ENCODE data around the gene CIB1.

CIB1 gene

DNA sequence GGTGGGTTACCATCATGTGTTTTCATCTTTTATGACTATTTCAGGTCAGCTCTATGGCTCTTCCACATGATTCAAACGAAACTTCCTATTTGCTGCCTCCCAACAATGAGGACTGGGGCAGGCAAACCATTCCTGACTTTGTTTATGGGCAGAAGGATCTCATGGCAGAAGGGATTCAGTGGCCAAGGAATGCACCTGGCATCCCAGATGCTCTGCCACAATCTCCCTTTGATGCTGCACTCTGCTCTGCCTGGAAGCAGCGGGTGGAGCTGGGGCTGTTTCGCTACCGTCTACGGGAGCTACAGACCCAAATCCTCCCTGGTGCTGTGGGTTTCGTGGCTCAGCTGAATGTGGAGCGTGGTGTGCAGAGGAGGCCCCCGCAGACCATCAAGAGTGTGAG, 7.1 kb upstream of the CIB1 start:
- no peak for DNase-seq (ENCODE audit: low spot score)

DNA sequence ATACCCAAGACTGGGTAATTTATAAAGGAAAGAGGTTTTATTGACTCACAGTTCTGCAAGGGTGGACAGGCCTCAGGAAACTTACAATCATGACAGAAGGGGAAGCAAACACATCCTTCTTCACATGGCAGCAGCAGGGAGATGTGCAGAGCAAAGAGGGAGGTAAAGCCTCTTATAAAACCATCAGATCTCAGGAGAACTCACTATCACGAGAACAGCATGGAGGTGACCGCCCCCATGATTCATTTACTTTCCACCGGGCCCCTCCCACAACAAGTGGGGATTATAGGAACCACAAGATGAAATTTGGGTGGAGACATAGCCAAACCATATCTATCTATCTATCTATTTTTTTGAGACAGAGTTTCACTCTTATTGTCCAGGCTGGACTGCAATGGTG, 5.6 kb upstream of the CIB1 start:
- no peak for DNase-seq (ENCODE audit: low spot score)

DNA sequence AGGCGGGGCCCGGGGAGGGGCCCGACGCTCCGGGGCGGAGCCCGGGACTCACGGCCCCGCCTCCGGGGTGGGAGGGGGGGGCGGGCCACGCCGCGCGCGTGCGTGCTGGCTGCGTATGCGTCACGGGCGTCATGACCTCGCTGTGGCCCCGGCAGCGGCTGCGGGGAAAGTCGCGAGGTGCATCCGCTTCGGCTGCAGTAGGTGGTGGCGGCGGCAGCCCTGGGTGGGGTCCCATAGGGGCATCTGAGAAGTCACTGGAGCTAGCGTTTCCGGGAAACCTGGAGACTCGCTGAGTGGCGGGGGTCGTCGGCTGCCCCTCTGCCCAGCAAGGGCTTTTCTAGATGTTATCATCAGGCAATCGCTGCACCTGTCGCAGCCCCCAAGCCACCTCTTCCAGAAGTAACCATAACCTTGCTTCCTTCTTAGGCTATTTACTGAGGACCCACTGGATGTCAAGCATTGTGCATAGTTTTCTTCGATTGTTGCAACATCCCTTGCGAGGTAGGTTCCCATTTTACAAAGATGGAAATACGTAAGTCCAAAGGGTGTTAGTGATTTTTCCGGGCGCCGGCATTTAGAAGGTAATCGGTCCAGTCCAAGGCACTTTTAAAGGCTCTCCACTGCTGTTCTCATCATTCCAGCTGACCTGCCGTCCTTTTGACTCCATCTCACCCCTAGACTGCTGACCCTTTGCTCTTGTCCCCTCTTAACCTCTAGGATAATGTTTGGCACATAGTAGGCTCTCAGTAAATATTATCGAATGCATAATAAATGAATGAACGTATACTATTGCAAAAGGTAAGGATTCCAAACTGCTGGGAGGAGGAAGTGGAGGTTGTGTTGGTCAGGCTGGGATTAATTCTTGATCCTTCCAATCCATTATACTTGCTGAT, 601 bp upstream of the CIB1 start, which contains the start of gene GDPGP1:
GDPGP1 (plus strand) TSS at position 114 of the 893 bp plus-strand sequence. CDS start 6,700 bp downstream, outside the sequence.
- DNase-seq (ENCODE audit: low spot score) = no peak

DNA sequence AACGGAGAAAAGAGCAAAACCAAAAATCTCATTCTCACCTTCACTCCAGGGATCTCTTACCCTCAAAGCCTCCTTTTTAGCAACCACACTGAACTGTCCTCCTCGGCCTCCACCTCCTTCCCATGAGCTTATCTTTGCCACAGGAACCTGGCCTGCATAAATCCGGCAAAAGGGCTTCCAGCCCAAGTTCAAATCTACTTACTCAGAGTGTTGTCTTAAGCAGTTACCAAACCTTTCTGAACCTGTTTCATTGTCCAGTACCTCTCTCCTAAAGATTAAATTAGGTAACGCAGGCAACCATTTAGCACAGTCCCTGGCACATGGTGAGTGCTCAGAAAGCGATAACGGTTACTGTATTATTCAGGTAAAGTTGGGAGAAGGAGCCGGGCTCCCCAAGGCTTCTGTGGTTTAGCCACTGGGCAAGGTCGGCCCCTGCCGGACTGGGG, 777 bp downstream of the CIB1 start:
- no peak for DNase-seq (ENCODE audit: low spot score)

DNA sequence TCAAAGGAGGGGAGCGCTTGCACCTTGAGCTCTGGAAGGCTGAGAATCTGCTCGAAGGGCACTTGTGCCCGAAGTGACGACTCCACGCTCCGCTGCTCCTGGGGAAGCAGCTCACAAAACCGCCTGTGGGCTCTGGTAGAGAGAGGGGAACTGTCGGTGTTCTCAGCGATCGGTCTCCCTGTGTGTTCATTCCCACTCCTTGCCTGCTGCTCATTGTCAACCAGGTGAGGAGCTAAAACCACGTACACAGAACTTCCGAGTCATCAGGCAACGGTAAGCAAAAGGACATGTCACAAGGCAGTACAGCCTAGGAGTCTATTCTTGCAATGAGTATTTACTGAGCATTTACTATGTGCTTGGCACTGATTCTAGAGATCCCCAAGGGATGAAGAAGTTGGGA, 1.5 kb downstream of the CIB1 start:
- no peak for DNase-seq (ENCODE audit: low spot score)

DNA sequence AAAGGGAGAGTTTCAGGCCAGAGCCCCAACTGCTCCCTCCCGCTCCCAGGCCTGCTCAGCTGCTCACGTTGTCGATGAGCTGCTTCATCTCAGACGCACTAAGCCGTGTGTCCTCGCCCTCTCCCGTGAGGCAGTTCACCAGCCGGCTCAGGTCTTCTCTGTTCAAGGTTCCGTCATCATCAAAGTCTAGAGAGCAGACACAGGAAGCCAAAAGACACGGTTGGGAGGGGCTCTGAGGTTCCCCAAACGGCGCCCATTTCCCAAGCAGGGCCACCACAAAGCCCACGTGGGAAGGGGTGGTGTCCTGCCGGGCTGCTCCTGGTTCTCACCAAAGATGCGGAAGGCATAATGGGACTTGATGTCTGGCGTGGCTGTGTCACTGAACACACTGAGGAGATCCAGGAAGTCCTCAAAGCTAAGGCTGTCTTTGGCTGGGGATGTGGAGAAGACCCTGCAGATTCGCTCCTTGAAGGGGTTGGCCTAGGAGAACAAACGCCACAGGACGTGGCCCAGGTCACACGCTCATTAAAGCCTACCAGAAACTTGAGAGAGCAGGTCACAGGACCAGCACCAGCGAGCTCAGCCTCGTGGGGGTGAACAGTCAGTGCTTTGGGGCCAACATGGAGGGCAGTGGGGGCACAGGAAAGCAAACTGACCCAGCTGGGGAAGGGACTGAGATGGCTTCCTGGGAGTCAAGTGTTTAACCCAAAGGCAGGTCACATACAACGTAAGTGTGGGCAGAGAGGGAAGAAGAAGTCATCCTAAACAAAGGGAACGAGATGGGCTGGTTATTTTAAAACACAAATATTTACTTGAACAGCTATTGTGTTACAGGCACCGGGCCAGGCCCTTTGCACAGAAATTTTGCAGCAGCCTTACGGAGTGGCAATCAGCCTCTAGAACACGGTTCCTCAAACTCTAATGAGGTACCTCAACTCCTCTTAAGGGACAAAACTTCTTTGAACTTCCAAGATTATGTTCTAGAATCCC, 2.4 kb downstream of the CIB1 start:
- no peak for DNase-seq (ENCODE audit: low spot score)

DNA sequence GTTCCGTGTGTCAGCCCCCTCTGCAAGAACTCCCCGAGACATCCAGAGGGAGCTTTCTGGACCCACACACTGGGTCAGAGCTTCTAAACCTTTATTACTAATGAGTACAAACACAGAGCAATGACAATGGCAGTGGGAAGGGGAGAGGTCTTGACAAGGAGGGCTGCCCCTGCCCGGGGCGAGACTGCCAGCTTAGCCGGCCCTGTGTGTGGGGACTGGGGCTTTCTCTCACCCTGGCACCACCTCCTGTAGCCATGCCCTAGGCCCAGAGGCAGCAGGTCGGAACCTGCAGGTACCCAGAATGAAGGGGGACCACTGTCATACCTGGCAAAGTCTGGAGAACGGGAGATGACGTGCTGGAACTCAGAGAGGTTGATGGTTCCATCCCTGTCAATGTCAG, 3.1 kb downstream of the CIB1 start:
- no peak for DNase-seq (ENCODE audit: low spot score)

DNA sequence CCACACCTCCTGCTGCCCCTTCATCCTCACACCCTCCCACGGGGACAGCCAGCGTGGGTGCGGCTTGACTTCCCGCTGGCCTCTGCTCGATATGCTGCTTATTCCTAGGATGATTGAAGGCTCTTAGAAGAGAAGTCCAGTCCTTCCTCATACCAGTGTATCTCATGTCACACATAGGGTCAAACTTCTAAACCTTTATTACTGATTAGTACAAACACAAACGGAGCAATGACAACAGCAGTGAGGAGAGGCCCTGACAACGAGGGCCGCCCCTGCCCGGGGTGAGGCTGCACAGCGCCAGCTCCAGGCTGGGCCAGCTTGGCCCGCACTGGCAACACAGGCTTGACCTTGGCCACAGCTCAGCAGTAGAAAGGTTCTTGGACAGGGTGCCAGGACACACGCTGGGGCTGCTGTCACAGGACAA, 3.7 kb downstream of the CIB1 start:
- no peak for DNase-seq (ENCODE audit: low spot score)

DNA sequence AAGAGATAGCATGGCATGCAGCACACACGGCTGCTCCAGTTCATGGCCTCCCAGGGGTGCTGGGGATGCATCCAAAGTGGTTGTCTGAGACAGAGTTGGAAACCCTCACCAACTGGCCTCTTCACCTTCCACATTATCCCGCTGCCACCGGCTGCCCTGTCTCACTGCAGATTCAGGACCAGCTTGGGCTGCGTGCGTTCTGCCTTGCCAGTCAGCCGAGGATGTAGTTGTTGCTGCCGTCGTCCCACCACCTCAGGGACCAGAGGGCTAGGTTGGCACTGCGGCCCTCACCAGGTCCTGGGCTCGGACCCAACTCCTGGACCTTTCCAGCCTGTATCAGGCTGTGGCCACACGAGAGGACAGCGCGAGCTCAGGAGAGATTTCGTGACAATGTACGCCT, 4.8 kb downstream of the CIB1 start:
- DNase-seq (ENCODE audit: low spot score) = no peak

DNA sequence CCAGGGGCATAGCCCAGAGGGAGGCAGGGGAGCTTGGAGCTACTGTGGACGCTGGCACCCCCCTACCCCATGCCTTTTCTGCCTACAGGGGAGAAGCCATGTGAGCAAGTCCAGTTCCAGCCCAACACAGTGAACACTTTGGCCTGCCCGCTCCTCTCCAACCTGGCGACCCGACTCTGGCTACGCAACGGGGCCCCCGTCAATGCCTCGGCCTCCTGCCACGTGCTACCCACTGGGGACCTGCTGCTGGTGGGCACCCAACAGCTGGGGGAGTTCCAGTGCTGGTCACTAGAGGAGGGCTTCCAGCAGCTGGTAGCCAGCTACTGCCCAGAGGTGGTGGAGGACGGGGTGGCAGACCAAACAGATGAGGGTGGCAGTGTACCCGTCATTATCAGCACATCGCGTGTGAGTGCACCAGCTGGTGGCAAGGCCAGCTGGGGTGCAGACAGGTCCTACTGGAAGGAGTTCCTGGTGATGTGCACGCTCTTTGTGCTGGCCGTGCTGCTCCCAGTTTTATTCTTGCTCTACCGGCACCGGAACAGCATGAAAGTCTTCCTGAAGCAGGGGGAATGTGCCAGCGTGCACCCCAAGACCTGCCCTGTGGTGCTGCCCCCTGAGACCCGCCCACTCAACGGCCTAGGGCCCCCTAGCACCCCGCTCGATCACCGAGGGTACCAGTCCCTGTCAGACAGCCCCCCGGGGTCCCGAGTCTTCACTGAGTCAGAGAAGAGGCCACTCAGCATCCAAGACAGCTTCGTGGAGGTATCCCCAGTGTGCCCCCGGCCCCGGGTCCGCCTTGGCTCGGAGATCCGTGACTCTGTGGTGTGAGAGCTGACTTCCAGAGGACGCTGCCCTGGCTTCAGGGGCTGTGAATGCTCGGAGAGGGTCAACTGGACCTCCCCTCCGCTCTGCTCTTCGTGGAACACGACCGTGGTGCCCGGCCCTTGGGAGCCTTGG, 5.6 kb downstream of the CIB1 start:
- no peak for DNase-seq (ENCODE audit: low spot score)

DNA sequence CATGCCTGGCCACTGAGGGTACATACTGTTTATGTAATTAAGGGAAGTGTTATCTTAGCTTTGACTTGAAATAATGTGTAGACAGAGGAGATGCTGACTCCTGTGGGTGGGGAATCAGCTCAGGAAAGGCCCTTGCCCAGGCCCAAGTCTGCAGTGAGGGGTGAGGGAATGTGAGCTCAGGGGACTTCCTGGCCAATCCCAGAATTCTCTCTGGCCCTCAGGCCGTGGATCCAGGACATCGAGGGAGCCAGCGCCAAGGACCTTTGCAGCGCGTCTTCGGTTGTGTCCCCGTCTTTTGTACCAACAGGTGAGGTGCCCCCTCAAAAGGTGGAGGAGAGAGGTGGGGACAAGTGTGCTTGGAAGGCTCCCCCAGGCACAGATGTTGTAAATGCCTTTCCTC, 6.4 kb downstream of the CIB1 start:
- DNase-seq (ENCODE audit: low spot score) = no peak

DNA sequence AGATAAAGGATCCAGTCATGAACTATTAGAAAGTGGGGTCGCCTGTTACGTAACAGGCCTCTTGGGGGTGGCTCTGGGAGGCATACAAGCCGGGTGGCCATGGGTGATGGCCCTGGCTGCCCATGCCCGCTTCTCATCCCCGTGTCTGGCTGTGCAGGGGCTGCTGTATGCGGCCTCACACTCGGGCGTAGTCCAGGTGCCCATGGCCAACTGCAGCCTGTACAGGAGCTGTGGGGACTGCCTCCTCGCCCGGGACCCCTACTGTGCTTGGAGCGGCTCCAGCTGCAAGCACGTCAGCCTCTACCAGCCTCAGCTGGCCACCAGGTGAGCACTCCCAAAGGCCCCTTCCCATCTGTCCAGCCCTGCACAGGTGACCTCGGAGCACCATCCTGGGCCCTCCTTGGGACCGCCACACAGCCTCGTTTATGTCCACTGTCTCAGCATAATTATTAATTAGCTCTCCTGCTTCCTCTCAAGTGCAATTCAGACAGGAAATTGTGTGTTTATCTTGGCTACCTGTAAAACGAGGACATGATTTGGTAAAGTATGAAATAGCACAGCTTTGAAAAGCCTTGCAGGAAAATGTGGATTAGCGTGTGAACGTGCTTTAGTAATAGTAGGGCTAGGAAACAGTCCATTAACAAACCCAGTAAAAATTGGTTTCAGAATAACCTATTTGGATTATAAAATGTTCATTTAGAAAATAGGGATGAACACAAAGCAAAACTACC, 8.1 kb downstream of the CIB1 start:
- no peak for DNase-seq (ENCODE audit: low spot score)

DNA sequence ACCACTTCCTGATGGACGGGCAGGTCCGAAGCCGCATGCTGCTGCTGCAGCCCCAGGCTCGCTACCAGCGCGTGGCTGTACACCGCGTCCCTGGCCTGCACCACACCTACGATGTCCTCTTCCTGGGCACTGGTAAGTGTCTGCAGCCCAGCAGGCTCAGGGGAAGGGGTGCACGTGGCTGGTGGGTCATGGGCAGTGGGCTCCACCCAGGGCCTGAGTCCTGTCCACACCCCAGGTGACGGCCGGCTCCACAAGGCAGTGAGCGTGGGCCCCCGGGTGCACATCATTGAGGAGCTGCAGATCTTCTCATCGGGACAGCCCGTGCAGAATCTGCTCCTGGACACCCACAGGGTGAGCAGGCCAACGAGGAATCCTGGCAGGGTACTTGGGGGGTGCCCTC, 8.7 kb downstream of the CIB1 start:
- DNase-seq (ENCODE audit: low spot score) = no peak

DNA sequence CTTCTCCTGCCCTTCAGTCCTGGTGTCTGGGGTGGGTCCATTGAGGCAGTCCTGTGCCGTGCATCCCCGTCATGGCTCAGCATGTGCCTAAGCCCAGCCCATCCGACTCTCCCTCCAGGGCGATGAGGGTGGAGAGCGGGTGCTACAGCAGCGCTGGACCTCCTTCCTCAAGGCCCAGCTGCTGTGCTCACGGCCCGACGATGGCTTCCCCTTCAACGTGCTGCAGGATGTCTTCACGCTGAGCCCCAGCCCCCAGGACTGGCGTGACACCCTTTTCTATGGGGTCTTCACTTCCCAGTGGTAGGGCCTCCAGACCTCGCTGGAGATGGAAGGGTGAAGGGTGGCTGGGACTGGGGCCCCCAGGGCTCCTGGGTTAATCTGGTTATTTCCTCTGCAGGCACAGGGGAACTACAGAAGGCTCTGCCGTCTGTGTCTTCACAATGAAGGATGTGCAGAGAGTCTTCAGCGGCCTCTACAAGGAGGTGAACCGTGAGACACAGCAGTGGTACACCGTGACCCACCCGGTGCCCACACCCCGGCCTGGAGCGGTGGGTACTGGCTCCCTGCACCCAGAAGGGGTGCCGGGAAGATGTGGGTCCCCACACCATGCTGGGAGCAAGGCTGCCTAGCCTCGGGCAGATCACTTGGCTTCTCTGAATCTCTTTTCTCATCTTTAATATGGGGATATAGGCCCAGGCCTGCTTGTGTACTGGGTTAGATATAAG, 10.1 kb downstream of the CIB1 start:
- no peak for DNase-seq (ENCODE audit: low spot score)

DNA sequence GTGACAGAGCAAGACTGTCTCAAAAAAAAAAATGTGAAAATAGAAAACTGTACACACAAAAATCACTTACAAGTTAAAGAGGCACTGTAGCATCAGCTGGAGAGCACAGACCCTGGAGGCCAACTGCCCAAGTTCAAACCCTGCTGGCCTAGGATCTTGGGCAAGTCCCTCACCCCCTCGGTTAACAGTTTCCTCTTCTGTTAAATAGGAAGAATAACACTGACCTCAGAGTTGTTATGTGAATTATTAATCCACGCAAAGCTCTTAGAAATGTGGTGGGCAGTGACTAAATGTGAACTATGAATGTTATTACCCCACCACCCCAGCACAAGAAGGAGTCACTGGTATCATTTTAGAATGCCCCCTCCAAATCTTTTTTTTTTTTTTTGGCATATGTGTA, 11.2 kb downstream of the CIB1 start:
- no peak for DNase-seq (ENCODE audit: low spot score)

DNA sequence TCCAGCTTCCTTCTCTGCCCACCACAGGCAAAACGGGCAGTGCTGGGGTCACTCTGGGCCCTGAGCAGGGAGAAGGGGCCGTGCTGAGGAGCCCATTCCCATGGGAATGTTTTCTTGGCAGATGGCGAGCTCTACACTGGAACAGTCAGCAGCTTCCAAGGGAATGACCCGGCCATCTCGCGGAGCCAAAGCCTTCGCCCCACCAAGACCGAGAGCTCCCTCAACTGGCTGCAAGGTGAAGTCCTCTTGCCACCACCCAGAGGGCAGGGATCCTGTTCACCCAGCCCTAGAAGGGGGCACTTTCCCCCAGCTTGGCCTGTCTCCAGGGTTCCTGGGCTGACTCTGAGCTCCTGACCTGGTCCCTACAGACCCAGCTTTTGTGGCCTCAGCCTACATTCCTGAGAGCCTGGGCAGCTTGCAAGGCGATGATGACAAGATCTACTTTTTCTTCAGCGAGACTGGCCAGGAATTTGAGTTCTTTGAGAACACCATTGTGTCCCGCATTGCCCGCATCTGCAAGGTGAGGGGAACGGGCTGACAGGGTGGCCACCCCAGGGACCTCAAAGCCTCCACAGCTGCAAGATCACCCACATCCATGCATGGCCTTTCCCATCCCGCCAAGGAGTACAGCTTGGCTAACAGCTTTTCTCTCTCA, 12.4 kb downstream of the CIB1 start:
- peak; percentile 75 for DNase-seq (ENCODE audit: low spot score)

DNA sequence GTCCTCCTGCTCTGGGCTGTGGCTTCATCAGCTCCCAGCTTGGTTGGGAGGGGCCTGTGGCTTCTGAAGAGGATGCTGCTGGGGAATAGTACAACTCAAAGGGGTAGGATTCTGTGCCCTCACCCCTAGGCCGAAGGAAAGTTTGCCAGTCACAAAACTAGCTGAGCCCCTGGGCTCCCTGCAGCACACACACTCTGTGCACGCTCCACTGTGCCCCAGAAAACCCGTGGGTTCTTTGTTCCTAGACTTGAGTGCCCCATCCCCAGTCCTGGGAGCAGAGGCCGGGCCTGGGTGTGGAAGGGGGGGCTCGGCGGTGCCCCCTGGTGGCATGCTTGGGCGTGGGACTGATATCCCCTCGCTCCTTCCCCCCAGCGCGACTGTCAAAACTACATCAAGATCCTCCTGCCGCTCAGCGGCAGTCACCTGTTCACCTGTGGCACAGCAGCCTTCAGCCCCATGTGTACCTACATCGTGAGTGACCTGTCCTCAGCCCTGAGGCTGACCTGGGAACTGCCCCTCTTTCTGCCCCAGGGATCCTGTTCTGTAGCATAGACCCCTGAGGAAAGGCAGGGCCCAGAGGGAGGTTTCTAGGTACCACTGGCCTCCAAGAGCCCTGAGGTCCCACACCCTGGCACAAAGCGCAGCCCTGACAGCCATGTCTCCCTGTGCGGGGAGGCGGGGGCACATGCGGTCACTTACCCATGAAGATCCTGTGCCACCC, 14.2 kb downstream of the CIB1 start:
- DNase-seq (ENCODE audit: low spot score) = no peak

DNA sequence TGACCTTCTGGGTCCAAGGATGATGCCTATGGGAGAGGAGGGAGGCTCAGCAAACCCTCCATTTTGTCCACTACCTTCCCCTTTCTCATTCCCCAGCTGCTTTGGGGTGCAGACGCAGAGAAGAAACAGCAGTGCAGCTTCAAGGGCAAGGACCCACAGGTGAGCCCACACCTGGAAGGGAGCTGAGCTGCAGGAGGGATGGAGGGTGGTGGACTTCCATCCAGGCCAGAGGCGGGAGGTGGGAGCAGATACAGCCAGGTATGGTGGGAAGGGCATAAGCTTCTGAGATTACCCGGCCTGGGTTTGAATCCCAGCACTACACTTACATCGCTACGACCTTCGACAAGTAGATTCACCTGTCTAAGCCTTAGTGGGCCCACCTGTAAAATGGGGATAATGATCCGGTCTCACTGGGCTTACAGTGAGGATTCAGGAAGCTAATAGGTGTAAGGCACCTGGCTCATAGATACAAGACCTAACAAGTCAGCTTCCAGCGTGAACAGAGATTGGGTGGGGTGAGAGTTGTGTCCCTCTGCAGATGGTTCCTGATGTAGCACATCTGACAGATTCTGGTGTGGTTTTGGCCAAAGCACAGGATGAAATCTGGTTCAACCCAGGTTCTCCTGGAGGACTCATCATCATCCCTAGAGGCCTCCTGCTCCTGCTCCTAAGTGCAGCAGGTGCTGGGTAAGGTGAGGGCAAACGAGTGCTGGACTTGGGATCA, 15.9 kb downstream of the CIB1 start:
- no peak for DNase-seq (ENCODE audit: low spot score)

Measured in SW480 (cell line).